HepG2 (cell line): ENCODE data around the gene BCAP29. TPM values are rescaled to one million over a fixed set of nuclear protein-coding genes. Genes with fewer than 3 reads are reported as not detected.

Experiments
- ATAC-seq: fragments of 200-7000 bp; cut with Tn5 transposase; 3 replicates; pipeline ENCODE4 v1.9.1; 2020; ENCODE audit warnings: mild to moderate bottlenecking, moderate library complexity
- BruUV-seq: library from RNA; stranded (reverse); fragments of 400-500 nt; replicated peaks from 2 replicates; lab custom pipeline; 2021; lab: Mats Ljungman, UMichigan
- CTCF ChIA-PET: fragments of 300-600 bp; formaldehyde crosslinking; extraction: SDS; loops from one replicate; lab custom pipeline; 2021; ENCODE audit warnings: low total read pairs, inconsistent platforms, low intra/inter-chr PET ratio; lab: Yijun Ruan, JAX
- POLR2A ChIA-PET: fragments of 350-600 bp; sonication (Branson Sonifier 250); formaldehyde crosslinking; loops from one replicate; lab custom pipeline; 2020; ENCODE audit warnings: antibody characterized with exemption, inconsistent platforms; lab: Yijun Ruan, JAX
- DNase-seq: peaks from one replicate; pipeline ENCODE4 v3.0.0-alpha.2; 2015; ENCODE audit warnings: low spot score
- FAIRE-seq: peaks from 3 replicates; lab custom pipeline; 2011; peaks lifted over from hg19 to GRCh38; lab: Jason Lieb, UNC
- H2AFZ ChIP-seq: one replicate; pipeline ENCODE4 v1.6.1; 2011; ENCODE audit warnings: low read length, inconsistent platforms
- H3K27ac ChIP-seq: fragments of 300-600 bp; 3 replicates; pipeline ENCODE4 v1.8.0; 2011; ENCODE audit warnings: mixed run types, mild to moderate bottlenecking, mixed read lengths, low read length, inconsistent platforms; ENCODE audit not compliant: insufficient read depth; ENCODE audit errors: extremely low read length
- H3K27me3 ChIP-seq, 2 experiments: fragments of 200-600 bp in 1 of 2; 2 replicates in 1 of 2; 3 replicates in 1 of 2; pipeline versions ENCODE4 v1.6.0 to v1.8.0; 2011; ENCODE audit warnings: low read length in 2 of 2, mild to moderate bottlenecking in 2 of 2, moderate library complexity in 2 of 2, inconsistent platforms in 1 of 2; ENCODE audit not compliant: insufficient read depth in 2 of 2, control insufficient read depth in 1 of 2
- H3K36me3 ChIP-seq, 2 experiments: fragments of 200-600 bp in 1 of 2; replicated peaks in 1 of 2; 2 replicates in 1 of 2; 3 replicates in 1 of 2; pipeline versions ENCODE4 v1.5.1 to v1.8.0; 2011; ENCODE audit warnings: low read length in 2 of 2, inconsistent platforms in 1 of 2; ENCODE audit not compliant: insufficient read depth in 2 of 2, control insufficient read depth in 1 of 2
- H3K4me1 ChIP-seq: 2 replicates; pipeline ENCODE4 v1.5.1; 2012; ENCODE audit warnings: low read length, inconsistent platforms; ENCODE audit not compliant: insufficient read depth
- H3K4me2 ChIP-seq: 2 replicates; pipeline ENCODE4 v1.6.0; 2011; ENCODE audit warnings: low read depth, low read length, inconsistent platforms
- H3K4me3 ChIP-seq, 3 experiments: fragments of 200-600 bp in 1 of 3; sonication (generic), shearing (Covaris generic) in 1 of 3; replicated peaks in 1 of 3; 2 replicates each; pipeline ENCODE4 v1.5.1; 2011 to 2016; ENCODE audit warnings: low read length in 3 of 3, inconsistent platforms in 2 of 3, low read depth in 2 of 3, mild to moderate bottlenecking in 2 of 3, control low read depth in 1 of 3, mixed read lengths in 1 of 3; ENCODE audit not compliant: insufficient read depth in 1 of 3
- H3K79me2 ChIP-seq: one replicate; pipeline ENCODE4 v1.6.1; 2011; ENCODE audit warnings: low read length, inconsistent platforms; ENCODE audit not compliant: insufficient read depth
- H3K9ac ChIP-seq: 2 replicates; pipeline ENCODE4 v1.6.0; 2011; ENCODE audit warnings: mild to moderate bottlenecking, low read depth, low read length, inconsistent platforms; ENCODE audit not compliant: insufficient read depth
- H3K9me3 ChIP-seq: 2 replicates; pipeline ENCODE4 v1.5.1; 2012; ENCODE audit warnings: mild to moderate bottlenecking, low read length
- H4K20me1 ChIP-seq: 2 replicates; pipeline ENCODE4 v1.6.0; 2011; ENCODE audit warnings: inconsistent platforms, mild to moderate bottlenecking, low read length, moderate library complexity; ENCODE audit not compliant: insufficient read depth
- NCOA5 ChIP-seq: sonication (generic); formaldehyde crosslinking; IDR thresholded peaks from 2 replicates; pipeline ENCODE4 v1.4.0; 2020; ENCODE audit warnings: missing genetic modification reagents
- NFATC3 ChIP-seq: sonication (generic); formaldehyde crosslinking; IDR thresholded peaks from 2 replicates; pipeline ENCODE4 v1.5.1; 2020; ENCODE audit warnings: mild to moderate bottlenecking, missing genetic modification reagents
- SOX13 ChIP-seq, 3 experiments: fragments of 450-650 bp in 1 of 3; sonication (generic) in 1 of 3; formaldehyde crosslinking in 1 of 3; IDR thresholded peaks in 2 of 3; conservative IDR thresholded peaks in 1 of 3; 2 replicates each; pipeline versions ENCODE4 v1.5.0 to v1.6.1; 2016 to 2020; ENCODE audit warnings: antibody characterized with exemption in 1 of 3, mild to moderate bottlenecking in 1 of 3, missing compliant biosample characterization in 1 of 3, missing genetic modification reagents in 1 of 3, moderate library complexity in 1 of 3
- SPEN ChIP-seq: sonication (generic); formaldehyde crosslinking; IDR thresholded peaks from 2 replicates; pipeline ENCODE4 v1.5.1; 2020; ENCODE audit warnings: low read depth, mild to moderate bottlenecking, missing genetic modification reagents
- STAT5B ChIP-seq: sonication (generic); formaldehyde crosslinking; IDR thresholded peaks from 2 replicates; pipeline ENCODE4 v1.4.0; 2020; ENCODE audit warnings: missing genetic modification reagents
- TEF ChIP-seq: sonication (generic); formaldehyde crosslinking; IDR thresholded peaks from 2 replicates; pipeline ENCODE4 v1.5.0; 2020; ENCODE audit warnings: missing genetic modification reagents
- TP53 ChIP-seq: sonication (generic); formaldehyde crosslinking; conservative IDR thresholded peaks from 2 replicates; pipeline ENCODE4 v1.4.0; 2020; ENCODE audit warnings: missing genetic modification reagents
- ZNF20 ChIP-seq: sonication (generic); formaldehyde crosslinking; IDR thresholded peaks from 2 replicates; pipeline ENCODE4 v1.4.0; 2020; ENCODE audit warnings: mild to moderate bottlenecking, moderate library complexity, missing genetic modification reagents
- ZNF263 ChIP-seq: sonication (generic); formaldehyde crosslinking; IDR thresholded peaks from 2 replicates; pipeline ENCODE4 v1.4.0; 2020; ENCODE audit warnings: missing genetic modification reagents
- ZNF343 ChIP-seq: sonication (generic); formaldehyde crosslinking; IDR thresholded peaks from 2 replicates; pipeline ENCODE4 v1.4.0; 2020; ENCODE audit warnings: mild to moderate bottlenecking, missing genetic modification reagents
- ZNF672 ChIP-seq: sonication (generic); formaldehyde crosslinking; IDR thresholded peaks from 2 replicates; pipeline ENCODE4 v1.8.1; 2022; ENCODE audit warnings: missing genetic modification reagents
- ZNF788 ChIP-seq: sonication (generic); formaldehyde crosslinking; IDR thresholded peaks from 2 replicates; pipeline ENCODE4 v1.5.0; 2020; ENCODE audit warnings: mild to moderate bottlenecking, missing genetic modification reagents, borderline replicate concordance
- WGBS: methylation state at CpG from one replicate; pipeline ENCODE4 v1.1.6; 2017; ENCODE audit warnings: low lambda C conversion rate; 5-methylcytosine and 5-hydroxymethylcytosine counted together
- in situ Hi-C: cut with HindIII; loops from 2 replicates; pipeline ENCODE4 v1.10.0; 2017; ENCODE audit warnings: low pct_unique_long_range_greater_than_20kb; ENCODE audit not compliant: extremely low pct_ligation_motif_present
- intact Hi-C: fragments of 100-400 bp; cut with micrococcal nuclease; formaldehyde crosslinking; loops from one replicate; pipeline ENCODE4 v1.10.0; 2022; ENCODE audit not compliant: unreplicated experiment
- polyA plus RNA-seq, 8 experiments: library from polyadenylated mRNA; depleted of rRNA in 3 of 8; stranded (reverse) in 7 of 8; unstranded in 1 of 8; fragments of >200 nt; fragmentation: Illumina TruSeq in 4 of 8; extraction: Trizol in 4 of 8; gene quantifications; 2 replicates each; pipeline versions ENCODE4 v1.2.1 to v1.2.3, GENCODE V29; 2011 to 2016; ENCODE audit warnings: low read depth in 4 of 8, missing spikeins in 1 of 8, mixed read lengths in 1 of 8; ENCODE audit not compliant: insufficient read depth in 1 of 8
- total RNA-seq, 5 experiments: library from RNA; depleted of rRNA; stranded (reverse); fragments of >200 nt; fragmentation: Illumina TruSeq; extraction: Trizol; gene quantifications; 2 replicates each; pipeline ENCODE4 v1.2.3, GENCODE V29; 2016; ENCODE audit warnings: low read depth in 1 of 5
- TF ChIP-seq, protein P1 (sequence below): IDR thresholded peaks from 2 replicates; pipeline ENCODE4 v1.4.0; 2020; ENCODE audit warnings: mild to moderate bottlenecking, missing genetic modification reagents

BCAP29 gene
- total and polyA plus RNA-seq, 2 of the 13 experiments (the other 11 are each of a cell fraction or from before 2014, with no cell fraction given): 15.3 to 35.6 TPM

GRCh38 chr7:107584716-107585115, 4.7 kb downstream of the BCAP29 start:
- peaks cover 11% of the 10 kb centered on the region for H3K4me1 ChIP-seq
- H3K4me3 ChIP-seq: no peak overlapping the region
- POLR2A ChIA-PET: no interaction called here
- H3K79me2 ChIP-seq: peaks cover 6% of the 10 kb centered on the region
- no peak overlapping the region for H3K9ac ChIP-seq
- no peaks in the 10 kb centered on the region for H3K27me3 ChIP-seq
- TF ChIP-seq SPEN: no peak
- TF ChIP-seq TP53 (CRISPR knock-in tag): no peak
- no peak for TF ChIP-seq ZNF20 (CRISPR knock-in tag)
- no peak for TF ChIP-seq ZNF263
- no peak for TF ChIP-seq STAT5B
- TF ChIP-seq ZNF788: no peak
- H4K20me1 ChIP-seq: no peaks in the 10 kb centered on the region
- WGBS: 92% methylated on average over 2 of the region's 2 CpGs
- H3K4me2 ChIP-seq: no peak overlapping the region
- intact Hi-C loops (loop anchor here (5.0 kb wide), 1 partner anchor 143 kb away; no protein-coding TSS in a partner anchor), in situ Hi-C loops (no loop called here)
- peaks cover 0 to 12% of the 10 kb centered on the region in 2 experiments; a peak in 1 of 5 replicates for H3K36me3 ChIP-seq
- BruUV-seq: no TSS peak
- no peaks in the 10 kb centered on the region for H3K9me3 ChIP-seq
- no peak for FAIRE-seq
- CTCF ChIA-PET: no interaction called here
- ATAC-seq: no peak
- H2AFZ ChIP-seq: no peak overlapping the region
- H3K27ac ChIP-seq: no peak overlapping the region
- no peak for DNase-seq

GRCh38 chr7:107588529-107589130, 8.6 kb downstream of the BCAP29 start:
- Histone ChIP-seq H3K27ac (no peak overlapping the region), H3K36me3 (peaks cover 0 to 12% of the 10 kb centered on the region in 2 experiments; a peak in 1 of 5 replicates), H3K9me3 (no peaks in the 10 kb centered on the region), H4K20me1 (no peaks in the 10 kb centered on the region), H3K9ac (no peak overlapping the region), H3K27me3 (no peaks in the 10 kb centered on the region), H3K79me2 (no peaks in the 10 kb centered on the region), H3K4me2 (no peak overlapping the region), H2AFZ (no peak overlapping the region), H3K4me1 (no peaks in the 10 kb centered on the region), H3K4me3 (no peak overlapping the region)
- no peak for ATAC-seq
- no TSS peak for BruUV-seq
- CTCF ChIA-PET: no interaction called here
- no peak for DNase-seq
- in situ Hi-C loops: no loop called here
- no peak for FAIRE-seq
- WGBS: 97% methylated on average over 5 of the region's 5 CpGs
- POLR2A ChIA-PET: no interaction called here
- intact Hi-C loops: no loop called here
- TF ChIP-seq, protein P1, sequence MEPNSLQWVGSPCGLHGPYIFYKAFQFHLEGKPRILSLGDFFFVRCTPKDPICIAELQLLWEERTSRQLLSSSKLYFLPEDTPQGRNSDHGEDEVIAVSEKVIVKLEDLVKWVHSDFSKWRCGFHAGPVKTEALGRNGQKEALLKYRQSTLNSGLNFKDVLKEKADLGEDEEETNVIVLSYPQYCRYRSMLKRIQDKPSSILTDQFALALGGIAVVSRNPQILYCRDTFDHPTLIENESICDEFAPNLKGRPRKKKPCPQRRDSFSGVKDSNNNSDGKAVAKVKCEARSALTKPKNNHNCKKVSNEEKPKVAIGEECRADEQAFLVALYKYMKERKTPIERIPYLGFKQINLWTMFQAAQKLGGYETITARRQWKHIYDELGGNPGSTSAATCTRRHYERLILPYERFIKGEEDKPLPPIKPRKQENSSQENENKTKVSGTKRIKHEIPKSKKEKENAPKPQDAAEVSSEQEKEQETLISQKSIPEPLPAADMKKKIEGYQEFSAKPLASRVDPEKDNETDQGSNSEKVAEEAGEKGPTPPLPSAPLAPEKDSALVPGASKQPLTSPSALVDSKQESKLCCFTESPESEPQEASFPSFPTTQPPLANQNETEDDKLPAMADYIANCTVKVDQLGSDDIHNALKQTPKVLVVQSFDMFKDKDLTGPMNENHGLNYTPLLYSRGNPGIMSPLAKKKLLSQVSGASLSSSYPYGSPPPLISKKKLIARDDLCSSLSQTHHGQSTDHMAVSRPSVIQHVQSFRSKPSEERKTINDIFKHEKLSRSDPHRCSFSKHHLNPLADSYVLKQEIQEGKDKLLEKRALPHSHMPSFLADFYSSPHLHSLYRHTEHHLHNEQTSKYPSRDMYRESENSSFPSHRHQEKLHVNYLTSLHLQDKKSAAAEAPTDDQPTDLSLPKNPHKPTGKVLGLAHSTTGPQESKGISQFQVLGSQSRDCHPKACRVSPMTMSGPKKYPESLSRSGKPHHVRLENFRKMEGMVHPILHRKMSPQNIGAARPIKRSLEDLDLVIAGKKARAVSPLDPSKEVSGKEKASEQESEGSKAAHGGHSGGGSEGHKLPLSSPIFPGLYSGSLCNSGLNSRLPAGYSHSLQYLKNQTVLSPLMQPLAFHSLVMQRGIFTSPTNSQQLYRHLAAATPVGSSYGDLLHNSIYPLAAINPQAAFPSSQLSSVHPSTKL (CRISPR knock-in tag): no peak
- TF ChIP-seq TEF (CRISPR knock-in tag) (no peak), ZNF672 (no peak), SOX13 (IDR thresholded peaks at IDR 0.05) (no peak), SOX13 (CRISPR knock-in tag; conservative IDR thresholded peaks at IDR 0.05 in 1 of 2, IDR thresholded peaks at IDR 0.05 in 1 of 2) (no peak), NFATC3 (no peak), ZNF343 (CRISPR knock-in tag) (no peak), NCOA5 (no peak)
